Left forelimb (tissue), 1 donor: ENCODE measurements around the gene ACVRL1.
A peak's percentile ranks its signal among the peaks of the same experiment; 100 is the strongest.

Source experiments
- DNase-seq: peaks from one replicate; pipeline ENCODE4 v3.0.0-alpha.2; 2018; ENCODE audit warnings: low spot score

Gene ACVRL1

DNA sequence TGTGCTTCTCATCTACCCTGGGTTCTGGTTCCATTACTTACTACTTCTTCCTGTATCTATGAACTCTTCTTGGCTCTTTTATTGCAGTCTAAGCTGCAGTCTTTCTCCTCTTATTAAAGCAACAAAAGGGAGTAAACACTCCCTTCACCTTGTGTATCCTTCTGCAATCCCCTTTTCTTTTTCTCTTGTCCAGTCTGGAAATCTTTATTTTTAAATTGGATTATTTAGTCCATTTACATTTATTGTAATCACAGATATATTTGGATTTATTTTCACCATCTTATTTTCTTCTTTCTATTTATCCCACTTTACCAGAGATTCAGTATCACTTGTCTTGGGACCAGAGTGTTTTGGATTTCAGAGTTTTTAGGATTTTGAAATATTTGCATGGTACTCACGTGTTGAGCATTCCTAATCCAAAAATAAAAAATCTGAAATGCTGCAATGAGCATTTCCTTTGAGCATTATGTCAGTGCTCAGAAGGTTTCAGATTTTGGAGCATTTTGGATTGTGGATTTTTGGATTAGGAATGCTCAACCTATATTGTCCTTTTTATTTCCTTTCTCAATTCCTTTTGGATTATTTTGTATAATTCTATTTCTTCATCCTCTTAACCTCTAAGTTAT lies 37.4 kb downstream of the ACVRL1 start:
- no peak for DNase-seq

DNA sequence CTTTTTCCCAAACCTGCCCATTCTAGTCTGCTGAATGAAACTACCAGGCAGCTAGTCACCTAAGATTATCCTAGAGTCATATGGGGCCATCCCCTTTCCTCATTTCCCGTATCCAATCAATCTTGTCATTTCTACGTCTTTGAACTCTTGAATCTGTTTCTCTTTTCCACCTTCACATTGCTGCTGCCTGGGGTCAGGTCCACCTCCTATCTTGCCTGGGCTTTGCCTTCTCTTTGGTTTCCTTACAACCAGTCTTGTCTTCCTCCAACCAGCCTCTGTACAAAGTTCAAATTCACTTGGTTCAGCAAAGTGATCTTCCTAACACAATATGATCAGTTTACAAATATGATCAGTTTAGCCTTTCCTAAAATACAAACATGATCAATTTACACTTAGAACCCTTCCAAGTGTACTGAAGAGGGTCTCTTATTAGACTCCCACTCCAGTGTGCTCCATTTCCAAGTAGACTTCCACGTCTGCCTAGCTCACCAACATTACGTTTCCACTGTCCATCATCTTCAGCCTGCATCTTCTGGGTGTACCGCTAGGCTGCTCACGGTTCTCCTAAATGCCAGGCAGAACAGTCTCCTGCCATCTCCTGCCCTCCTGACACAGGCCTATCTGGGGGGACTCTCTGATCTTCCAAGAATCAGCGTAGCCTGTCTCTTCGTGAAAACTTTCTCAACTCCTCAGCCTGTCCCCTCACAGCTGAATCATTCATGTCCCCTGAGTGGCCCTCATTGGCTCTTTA lies 40.1 kb downstream of the ACVRL1 start:
- no peak for DNase-seq

DNA sequence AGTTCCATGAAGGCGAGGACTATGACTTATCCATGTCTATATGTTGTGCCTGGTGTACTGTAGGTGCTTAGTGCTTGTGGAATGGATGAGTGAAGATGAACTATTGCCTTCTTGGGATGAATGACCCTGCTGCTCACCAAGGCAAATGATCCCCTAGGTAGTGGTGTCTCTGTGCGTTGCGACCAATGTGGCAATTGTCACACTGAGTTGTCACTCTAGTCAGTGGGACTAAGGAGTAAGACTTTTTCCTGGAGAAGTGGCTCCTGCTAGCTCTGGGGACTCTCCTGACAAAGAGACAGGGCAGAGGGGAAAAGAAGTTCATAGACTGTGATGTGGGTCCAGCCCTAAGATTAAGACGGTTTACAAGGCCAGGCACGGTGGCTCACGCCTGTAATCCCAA lies 40.8 kb downstream of the ACVRL1 start:
- no peak for DNase-seq

DNA sequence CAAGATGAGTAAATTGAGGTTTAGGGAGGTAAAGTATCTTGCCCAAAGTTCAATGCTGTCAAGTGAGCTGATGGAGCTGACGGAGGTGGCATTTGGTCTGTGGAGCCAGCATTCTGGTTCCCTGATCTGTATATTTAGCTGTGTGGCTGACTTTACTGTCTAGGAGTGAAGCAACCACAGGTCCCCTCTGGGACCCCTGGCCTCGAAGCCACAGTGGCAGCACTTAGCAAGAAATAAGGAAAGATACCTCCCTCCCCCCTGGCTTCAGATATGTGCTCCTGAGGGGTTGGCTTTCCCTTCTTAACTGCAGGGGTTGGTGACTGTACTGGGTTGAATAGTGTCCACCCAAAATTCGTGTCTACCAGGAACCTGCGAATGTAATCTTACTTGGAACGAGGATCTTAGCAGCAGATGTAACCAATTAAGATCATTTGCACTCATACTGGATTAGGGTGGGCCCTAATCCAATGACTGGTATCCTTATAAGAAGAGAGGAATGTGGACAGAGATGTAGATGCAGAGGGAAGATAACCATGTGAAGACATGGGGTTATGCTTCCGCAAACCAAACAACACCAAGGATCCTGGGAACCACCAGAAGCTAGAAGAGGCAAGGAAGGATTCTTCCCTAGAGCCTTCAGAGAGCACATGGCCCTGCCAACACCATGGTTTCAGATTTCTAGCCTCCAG lies 42.2 kb downstream of the ACVRL1 start:
- DNase-seq = no peak

DNA sequence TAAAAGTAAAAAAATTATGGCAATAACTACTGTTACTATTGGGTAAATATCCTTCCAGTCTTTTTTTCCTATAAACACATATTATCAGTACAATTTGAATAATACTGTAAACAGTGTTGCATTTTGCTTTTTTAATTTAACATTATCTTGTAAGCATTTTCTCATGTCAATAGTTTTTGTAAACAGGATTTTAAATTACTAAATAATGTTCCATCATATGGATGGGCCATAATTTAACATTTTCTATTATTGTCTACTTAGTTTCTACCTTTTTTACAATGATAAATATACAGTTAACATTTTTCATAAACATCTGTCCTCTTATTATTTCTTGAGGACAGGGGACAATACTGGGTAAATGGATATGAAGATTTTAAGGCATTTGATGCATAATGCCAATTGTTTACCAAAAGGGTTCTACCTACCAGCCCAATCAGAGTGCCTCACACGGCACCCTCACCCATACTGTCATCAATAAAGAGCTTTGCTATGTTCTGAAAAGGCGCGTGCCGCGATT lies 43.4 kb downstream of the ACVRL1 start:
- no peak for DNase-seq

DNA sequence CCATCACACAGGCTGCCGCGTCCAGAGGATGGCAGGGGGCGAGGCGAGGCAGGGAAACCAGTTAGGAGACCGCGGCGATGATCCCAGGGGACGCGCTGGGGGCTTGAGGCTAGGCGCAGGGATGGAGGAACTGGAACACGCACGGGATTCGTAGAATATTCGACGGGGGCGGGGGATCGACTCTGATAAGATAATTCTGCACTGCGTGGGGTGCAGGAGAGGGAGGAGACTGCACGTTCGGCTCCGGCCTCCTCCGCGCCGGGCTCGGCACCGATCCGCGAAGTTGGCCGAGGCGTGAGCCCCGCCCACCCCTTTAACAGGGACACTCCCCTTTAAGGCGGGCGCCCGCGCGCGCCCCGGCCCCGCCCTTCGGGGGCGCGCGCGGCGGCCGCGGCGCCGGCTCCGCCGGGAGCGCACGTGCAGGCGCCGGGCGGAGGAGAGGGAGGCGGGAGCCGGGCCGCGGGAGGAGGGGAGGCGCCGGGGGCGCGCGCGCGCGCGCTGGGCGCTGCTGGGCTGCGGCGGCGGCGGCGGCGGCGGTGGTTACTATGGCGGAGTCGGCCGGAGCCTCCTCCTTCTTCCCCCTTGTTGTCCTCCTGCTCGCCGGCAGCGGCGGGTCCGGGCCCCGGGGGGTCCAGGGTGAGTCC lies 44.0 kb downstream of the ACVRL1 start, which contains the start of gene ACVR1B:
Gene ACVR1B (plus strand): TSS at position 501 of the 644 bp plus-strand sequence. CDS start 45 bp downstream, at position 546.
- peak; percentile 89 for DNase-seq

DNA sequence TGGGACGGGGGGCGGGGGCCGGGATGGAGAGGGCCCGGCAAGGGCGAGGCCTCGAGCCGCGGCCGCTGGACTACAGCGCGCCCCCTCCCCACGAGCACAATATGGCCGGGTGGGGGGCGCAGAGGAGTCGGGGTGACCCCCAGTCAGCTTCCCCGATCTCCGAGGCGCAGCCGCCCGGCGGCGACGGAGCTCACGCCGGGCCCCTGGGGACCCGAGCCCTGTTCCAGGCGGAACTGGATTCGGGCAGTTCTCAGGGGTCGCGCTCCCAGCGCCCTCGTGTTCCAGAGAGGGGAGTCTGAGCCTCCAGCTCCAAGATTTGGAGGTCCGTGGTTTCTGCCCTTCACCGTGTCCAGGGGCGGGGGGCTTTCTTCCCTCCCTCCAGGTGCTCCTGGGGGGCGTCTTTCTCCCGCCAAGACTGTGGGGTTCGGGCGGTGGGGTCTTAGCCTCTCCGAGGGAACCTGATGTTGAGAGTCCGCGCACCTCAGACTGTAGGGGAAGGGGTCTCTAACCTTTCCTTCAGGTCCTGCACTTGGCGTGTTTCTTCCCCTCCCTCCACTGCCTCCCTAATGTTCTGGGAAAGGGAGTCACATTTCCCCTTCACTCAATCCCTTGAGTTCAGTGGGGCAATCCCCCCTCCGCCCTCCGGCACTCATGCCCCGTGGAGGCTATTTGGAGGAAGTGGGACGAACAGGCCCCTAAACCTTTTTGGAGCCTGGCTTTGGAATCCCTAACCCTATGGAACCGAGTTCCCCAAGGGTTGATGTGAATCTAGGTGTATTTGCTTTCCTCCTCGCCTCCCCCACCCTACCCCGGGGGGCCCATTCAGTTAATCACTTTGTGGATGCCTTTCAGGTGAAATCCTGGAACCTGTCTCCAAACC lies 44.8 kb downstream of the ACVRL1 start:
- peak; percentile 71 for DNase-seq

DNA sequence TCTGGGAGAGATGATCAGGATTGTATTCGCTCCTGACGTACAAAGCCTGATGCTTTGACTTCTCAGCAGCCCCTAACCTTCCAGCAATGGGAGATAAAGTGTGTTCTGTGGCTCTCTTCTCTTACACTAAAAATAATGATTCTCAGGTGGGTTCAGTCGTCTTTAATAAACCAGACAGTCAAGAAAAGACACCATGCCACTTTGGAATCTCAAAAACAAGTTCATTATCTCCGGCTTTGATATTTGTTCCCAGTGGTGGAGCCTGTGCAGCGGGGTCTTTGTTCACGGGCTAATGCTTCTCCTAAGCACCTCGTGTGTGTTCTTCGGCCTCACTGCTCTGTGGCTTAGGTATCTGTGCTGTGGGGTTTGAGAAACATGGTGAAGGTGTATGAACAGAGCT lies 45.8 kb downstream of the ACVRL1 start:
- no peak for DNase-seq

DNA sequence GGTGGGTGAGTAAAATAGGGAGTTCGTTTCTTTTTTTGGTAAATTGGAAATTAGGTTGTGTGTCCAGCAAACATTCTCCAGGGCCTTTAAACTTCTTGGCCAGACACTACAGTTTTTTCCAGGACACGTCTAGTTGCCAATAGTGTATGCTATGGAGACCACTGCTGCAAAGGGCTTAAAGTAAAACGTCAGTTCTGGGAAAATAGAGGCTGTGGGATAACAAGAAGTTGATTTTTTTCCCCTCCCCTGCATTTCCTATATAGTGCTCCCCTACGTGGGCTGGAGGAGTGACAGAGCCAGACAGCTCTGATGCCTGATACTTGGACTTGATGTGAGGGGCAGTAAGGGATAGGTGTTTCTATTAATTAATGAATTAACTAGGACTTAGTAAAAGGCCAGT lies 46.6 kb downstream of the ACVRL1 start:
- no peak for DNase-seq

DNA sequence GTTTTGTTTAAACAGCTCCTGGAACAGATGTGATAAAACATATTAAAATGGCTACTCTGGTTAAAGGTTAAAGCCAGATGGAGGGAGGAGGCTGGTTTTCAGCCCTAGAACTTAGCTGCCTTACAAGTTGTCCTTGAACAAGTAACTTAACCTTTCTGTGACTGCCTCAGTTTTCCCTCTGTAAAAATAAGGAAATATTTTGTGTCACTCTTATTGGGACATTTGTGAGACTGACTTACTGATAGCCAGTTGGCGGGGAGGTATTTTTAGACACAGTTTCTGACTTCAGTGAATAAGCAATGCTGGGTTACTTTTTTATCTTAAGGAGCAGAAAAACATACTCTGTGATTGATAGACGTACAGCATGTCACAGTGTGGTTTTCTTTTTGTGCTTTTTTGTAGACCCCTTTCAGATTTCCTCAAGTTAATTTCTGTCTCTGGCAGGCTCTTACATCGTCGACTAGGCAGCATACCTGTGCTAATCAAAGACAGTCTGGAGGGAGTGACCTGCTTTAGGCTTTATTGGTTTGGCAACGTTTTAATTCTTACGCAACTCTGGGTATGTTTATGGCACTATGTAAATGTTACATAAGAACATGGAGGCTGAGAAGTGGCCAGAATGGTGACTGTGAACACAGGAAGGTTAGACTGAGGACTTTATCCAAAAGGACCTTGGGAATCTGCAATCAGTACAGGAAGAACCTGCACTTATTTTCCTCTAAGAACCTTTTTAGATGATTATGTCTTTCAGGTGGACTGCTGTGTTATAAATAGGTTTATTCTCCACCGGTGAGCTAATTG lies 47.5 kb downstream of the ACVRL1 start:
- no peak for DNase-seq

DNA sequence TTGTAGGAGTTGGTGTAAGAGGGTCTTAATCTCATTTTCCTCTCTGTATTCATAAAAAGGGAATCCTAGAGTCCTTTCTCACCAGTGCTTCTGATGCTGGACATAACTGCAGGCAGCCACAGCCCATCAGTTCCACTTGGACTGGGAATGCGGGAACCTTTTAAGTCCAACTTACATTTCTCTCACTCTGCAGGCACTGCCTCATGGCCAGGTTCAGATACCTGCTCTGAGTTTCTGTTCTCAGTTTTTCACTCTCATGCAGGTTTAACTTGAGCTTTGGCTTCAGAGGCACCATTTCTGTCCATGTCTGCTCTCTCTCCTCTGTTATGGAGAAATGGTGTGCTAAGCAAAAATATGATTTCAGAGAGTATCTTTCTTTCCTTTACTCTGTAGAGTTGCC lies 48.4 kb downstream of the ACVRL1 start:
- no peak for DNase-seq

DNA sequence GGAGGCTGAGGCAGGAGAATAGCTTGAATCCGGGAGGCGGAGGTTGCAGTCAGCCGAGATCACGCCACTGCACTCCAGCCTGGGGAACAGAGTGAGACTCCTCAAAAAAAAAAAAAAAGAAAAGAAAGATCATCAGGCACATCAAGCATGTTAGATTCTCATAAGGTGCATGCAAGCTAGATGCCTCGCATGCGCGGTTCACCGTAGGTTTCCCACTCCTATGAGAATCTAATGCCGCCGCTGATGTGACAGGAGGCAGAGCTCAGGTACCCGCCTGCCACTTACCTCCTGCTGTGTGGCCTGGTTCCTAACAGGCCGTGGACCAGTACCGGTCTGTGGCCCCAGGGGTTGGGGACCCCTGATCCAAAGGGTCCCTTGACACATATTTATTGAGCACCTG lies 51.2 kb downstream of the ACVRL1 start:
- no peak for DNase-seq

DNA sequence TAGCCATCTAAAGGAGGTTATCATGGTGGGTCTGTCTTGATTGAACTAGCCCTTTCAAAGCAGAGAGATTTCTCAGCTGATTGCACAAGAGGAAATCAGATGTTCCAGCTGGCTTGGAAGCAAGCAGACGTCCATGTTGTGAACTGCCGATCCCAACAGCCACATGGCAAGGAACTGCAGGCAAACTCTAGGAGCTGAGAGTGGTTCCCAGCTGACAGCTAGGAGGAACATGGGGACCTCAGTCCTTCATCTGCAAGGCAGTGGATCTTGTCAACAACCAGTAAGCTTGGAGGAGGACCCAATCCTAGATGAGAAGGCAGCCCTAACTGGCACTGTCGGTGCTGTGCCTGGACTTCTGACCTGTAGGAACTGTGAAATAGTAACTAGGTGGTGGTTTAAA lies 51.9 kb downstream of the ACVRL1 start:
- no peak for DNase-seq

DNA sequence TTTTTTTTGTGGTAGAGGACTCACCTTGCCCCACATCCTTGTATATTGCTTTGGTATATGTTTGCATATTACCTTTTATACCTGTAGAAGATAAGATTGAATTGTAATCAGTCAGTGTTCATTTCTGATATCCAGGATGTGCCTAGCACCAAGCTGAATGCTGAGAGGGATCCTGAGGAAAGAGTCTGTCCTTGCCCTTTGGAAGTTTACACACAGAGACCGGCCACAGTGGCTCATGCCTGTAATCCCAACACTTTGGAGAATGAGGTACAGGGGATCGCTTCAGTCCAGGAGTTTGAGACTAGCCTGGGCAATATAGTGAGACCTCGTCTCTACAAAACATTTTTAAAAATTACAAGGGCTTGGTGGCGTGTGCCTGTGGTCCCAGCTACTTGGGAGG lies 52.6 kb downstream of the ACVRL1 start:
- no peak for DNase-seq

DNA sequence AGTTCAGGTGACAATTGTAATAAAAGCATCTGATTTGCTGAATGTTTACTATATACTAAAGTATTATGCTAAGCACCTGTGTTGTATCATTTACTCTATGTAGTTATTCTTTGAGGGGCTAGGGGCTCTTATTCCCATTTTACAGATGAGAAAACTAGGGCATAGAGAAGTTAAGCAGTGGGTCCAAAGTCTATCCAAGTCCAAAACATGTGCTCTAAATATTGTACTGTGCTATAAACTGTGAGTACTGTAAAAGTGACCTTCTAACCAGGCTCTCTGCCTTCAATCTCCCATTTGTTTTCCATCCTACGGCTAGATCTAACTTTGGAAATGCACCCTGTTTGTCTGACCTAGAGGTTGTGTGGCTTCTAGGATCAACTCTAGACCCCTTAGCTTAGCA lies 53.2 kb downstream of the ACVRL1 start:
- no peak for DNase-seq

DNA sequence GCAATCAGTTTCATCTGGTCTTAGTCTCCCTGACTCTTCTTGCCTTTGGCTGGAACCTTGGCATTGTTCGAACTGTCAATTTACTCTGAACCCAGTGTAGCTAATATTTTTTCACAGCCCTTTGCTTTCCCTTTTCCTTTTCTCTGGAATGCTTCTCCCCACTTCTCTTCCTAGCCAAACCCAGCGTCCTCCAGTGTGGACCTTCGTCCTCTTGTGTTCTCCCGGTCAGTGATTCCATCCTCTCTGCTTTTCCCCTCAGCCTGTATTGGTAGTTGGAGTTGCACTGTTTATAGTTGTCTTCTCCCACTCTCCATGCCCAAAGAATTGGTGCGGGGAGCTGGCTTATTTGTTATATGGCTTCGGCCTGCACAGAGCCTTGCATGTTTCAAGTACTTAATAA lies 53.6 kb downstream of the ACVRL1 start:
- DNase-seq = no peak

DNA sequence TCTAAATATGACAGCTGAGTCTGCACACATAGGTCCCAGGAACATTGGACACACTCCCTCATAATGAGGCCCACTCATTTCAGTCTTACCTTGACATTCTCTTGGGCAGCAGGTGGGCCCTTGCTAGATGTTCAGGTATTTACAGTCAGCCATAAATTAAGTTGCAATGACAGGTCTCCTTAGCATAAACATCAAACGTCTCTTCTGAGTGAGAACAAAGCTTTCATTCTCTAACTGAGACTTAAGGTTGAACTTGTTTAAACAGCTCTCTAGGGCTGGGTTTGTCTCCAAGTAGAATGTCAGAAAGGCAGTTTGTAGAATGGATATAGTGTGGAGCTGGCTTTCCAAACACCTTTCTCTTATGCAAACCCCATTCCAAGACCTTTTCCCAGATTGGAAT lies 54.5 kb downstream of the ACVRL1 start:
- no peak for DNase-seq

DNA sequence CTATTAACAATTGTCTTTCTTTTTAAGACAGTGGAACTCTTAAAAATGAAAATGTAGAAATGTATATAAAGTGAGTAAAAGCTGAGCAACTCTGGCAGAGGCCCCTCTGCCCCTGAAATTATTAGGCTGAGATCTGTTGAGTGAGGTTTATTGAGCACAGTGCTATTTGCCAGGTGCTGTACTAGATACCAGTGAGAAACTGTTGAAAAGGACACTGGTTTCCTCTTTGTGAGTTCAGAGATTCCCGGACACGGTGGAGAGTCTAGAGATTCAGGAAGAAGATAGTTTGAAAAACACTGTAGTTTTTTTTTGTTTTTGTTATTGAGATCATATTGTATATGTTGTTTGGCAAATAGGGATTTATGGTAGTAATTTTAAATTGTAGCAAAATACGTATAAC lies 55.4 kb downstream of the ACVRL1 start:
- DNase-seq = no peak

DNA sequence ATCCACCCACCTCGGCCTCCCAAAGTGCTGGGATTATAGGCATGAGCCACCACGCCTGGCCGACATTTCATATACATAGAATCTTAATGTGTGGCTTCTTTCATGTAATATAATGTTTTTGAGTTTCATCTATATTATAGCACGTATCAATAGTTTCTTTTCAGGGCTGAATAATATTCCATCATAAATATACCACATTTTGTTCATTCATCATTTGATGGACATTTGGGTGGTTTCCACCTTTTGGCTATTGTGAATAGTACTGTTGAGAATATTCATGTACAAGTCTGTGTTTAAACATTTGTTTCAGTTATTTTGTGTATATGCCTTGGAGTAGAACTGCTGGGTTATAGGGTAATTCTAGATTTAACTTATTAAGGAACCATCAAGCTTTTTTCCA lies 56.2 kb downstream of the ACVRL1 start:
- no peak for DNase-seq

DNA sequence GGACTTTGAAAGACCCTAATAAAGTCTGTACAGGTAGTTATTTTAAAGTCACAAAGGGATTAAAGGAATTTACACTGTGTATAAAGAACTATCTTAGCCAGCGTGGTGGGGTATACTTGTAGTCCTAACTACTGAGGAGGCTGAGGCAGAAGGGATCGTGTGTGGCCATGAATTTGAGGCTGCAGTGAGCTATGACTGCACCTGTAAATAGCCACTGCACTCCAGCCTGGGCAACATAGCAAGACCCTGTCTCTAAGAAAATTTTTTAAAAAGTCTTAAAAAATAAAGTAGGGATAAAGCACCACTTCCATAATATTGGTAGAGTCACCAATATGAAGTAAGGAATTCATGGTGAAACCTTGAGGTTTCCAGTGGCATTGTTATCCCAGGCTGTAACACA lies 62.3 kb downstream of the ACVRL1 start:
- DNase-seq = no peak
